GM20000 (cell line): Measurements from ENCODE around the gene ANKDD1A.

Source experiments
- DNase-seq: peaks from one replicate; pipeline ENCODE4 v3.0.0; 2012; ENCODE audit warnings: low spot score
- CTCF ChIP-seq: IDR thresholded peaks from 2 replicates; pipeline ENCODE4 v1.5.1; 2012; ENCODE audit warnings: mild to moderate bottlenecking, control low read depth; ENCODE audit errors: extremely low read depth, missing control alignments

Gene ANKDD1A

GRCh38 chr15:64951777-64952418 is 40.2 kb downstream of the ANKDD1A start:
- no peak for DNase-seq
- no peak for TF ChIP-seq CTCF

GRCh38 chr15:64954395-64954794 is 42.7 kb downstream of the ANKDD1A start:
- no peak for TF ChIP-seq CTCF

GRCh38 chr15:64959128-64959527 is 47.4 kb downstream of the ANKDD1A start:
- no peak for TF ChIP-seq CTCF
- DNase-seq: no peak

More at GRCh38 chr15:64954395-64954794, 42.7 kb downstream of the ANKDD1A start:
- DNase-seq: no peak

GRCh38 chr15:64960153-64960552 is 48.5 kb downstream of the ANKDD1A start:
- no peak for TF ChIP-seq CTCF
- DNase-seq: no peak

- no peak for TF ChIP-seq CTCF
- no peak for DNase-seq
Measured at GRCh38 chr15:64961013-64961412, 49.3 kb downstream of the ANKDD1A start.

- DNase-seq: no peak
- no peak for TF ChIP-seq CTCF
Measured at GRCh38 chr15:64969401-64969800, 57.7 kb downstream of the ANKDD1A start.

- no peak for TF ChIP-seq CTCF
- no peak for DNase-seq
Measured at GRCh38 chr15:64970698-64971097, 59.0 kb downstream of the ANKDD1A start.
